Naive thymus-derived CD4-positive, alpha-beta T cell (primary cell): ENCODE data around the gene RNF126. TPM values are rescaled to one million over a fixed set of nuclear protein-coding genes. Genes with fewer than 3 reads are reported as not detected.
"Not testable (repeated sequence)": the region's sequence is repeated elsewhere in the genome, so short reads cannot be mapped to it uniquely, and the experiment has no call there.

Experiments
- ATAC-seq: fragments of 150-1000 bp; cut with Tn5 transposase; 2 replicates; pipeline ENCODE4 v1.10.0; 2021; ENCODE audit warnings: mild to moderate bottlenecking, moderate library complexity
- CTCF ChIA-PET: fragments of 350-600 bp; sonication (Branson Sonifier 250); formaldehyde crosslinking; loops from one replicate; lab custom pipeline; 2021; ENCODE audit warnings: antibody characterized with exemption; lab: Charles Lee
- POLR2A ChIA-PET: fragments of 350-600 bp; sonication (Branson Sonifier 250); formaldehyde crosslinking; loops from one replicate; lab custom pipeline; 2021; ENCODE audit warnings: antibody characterized with exemption, inconsistent platforms; lab: Charles Lee
- DNase-seq, 9 donors: peaks; one replicate each; pipeline versions ENCODE4 v3.0.0 to v3.0.0-alpha.2; 2020 to 2022; ENCODE audit warnings: mixed read lengths in 1 of 9
- H3K27ac ChIP-seq: one replicate; pipeline ENCODE4 v1.7.0; 2013; ENCODE audit warnings: mild to moderate bottlenecking, low read depth, low read length, moderate library complexity
- H3K27me3 ChIP-seq, 2 donors: one replicate each; pipeline ENCODE4 v1.7.0; 2013; ENCODE audit warnings: low read length in 2 of 2, mild to moderate bottlenecking in 2 of 2, moderate library complexity in 2 of 2; ENCODE audit not compliant: control insufficient read depth in 2 of 2, insufficient read depth in 2 of 2
- H3K36me3 ChIP-seq, 3 experiments: 1 replicate in 2 of 3; 2 replicates in 1 of 3; pipeline ENCODE4 v1.7.0; 2013; ENCODE audit warnings: low read length in 3 of 3, mild to moderate bottlenecking in 3 of 3, moderate library complexity in 1 of 3; ENCODE audit not compliant: insufficient read depth in 3 of 3, control insufficient read depth in 2 of 3
- H3K4me1 ChIP-seq, 2 donors: one replicate each; pipeline ENCODE4 v1.7.0; 2013; ENCODE audit warnings: low read length in 2 of 2, mild to moderate bottlenecking in 2 of 2, moderate library complexity in 1 of 2; ENCODE audit not compliant: control insufficient read depth in 2 of 2, insufficient read depth in 2 of 2
- H3K4me3 ChIP-seq: 2 replicates; pipeline ENCODE4 v1.7.0; 2013; ENCODE audit warnings: mild to moderate bottlenecking, low read length
- H3K9me3 ChIP-seq, 3 experiments: 1 replicate in 2 of 3; 2 replicates in 1 of 3; pipeline ENCODE4 v1.7.0; 2013; ENCODE audit warnings: low read length in 3 of 3; ENCODE audit not compliant: control insufficient read depth in 2 of 3
- H3K27ac Mint-ChIP-seq, 9 donors: one replicate each; pipeline ENCODE4 v1.8.0; 2020 to 2022; ENCODE audit warnings: mixed read lengths in 9 of 9, mild to moderate bottlenecking in 8 of 9, moderate library complexity in 5 of 9, inconsistent platforms in 2 of 9
- H3K27me3 Mint-ChIP-seq, 5 donors: one replicate each; pipeline ENCODE4 v1.8.0; 2021 to 2022; ENCODE audit warnings: mixed read lengths in 5 of 5, mild to moderate bottlenecking in 1 of 5
- H3K36me3 Mint-ChIP-seq, 5 donors: one replicate each; pipeline ENCODE4 v1.8.0; 2020 to 2022; ENCODE audit warnings: mixed read lengths in 5 of 5, mild to moderate bottlenecking in 3 of 5, inconsistent platforms in 1 of 5
- H3K4me1 Mint-ChIP-seq, 7 donors: one replicate each; pipeline ENCODE4 v1.8.0; 2020 to 2022; ENCODE audit warnings: mixed read lengths in 7 of 7, mild to moderate bottlenecking in 3 of 7, inconsistent platforms in 1 of 7
- H3K4me3 Mint-ChIP-seq, 10 donors: one replicate each; pipeline ENCODE4 v1.8.0; 2020 to 2022; ENCODE audit warnings: mild to moderate bottlenecking in 10 of 10, mixed read lengths in 10 of 10, moderate library complexity in 6 of 10, inconsistent platforms in 2 of 10
- H3K9me3 Mint-ChIP-seq, 11 donors: one replicate each; pipeline ENCODE4 v1.8.0; 2020 to 2022; ENCODE audit warnings: mixed read lengths in 11 of 11, mild to moderate bottlenecking in 4 of 11, inconsistent platforms in 1 of 11, moderate library complexity in 1 of 11
- intact Hi-C, 2 donors: fragments of 100-400 bp; cut with micrococcal nuclease; formaldehyde crosslinking; loops; one replicate each; pipeline ENCODE4 v1.15.1; 2023
- polyA plus RNA-seq, 2 donors: library from polyadenylated mRNA; unstranded; fragments of 300-500 nt; fragmentation: Illumina TruSeq; gene quantifications; one replicate each; pipeline ENCODE4 v1.2.3, GENCODE V29; 2021
- total RNA-seq, 6 experiments: library from RNA in 5 of 6; stranded (reverse) in 5 of 6; gene quantifications; 1 replicate in 5 of 6; 2 replicates in 1 of 6; pipeline ENCODE4 v1.2.3 and lab custom pipeline; 2021 to 2026

The RNF126 gene
- total and polyA plus RNA-seq, 7 experiments from 2014 or later = 55.3 to 110 (median 96.0) TPM

- intact Hi-C loops, H3K4me3 Mint-ChIP-seq, H3K36me3 ChIP-seq, H3K27ac Mint-ChIP-seq, POLR2A ChIA-PET, H3K9me3 ChIP-seq, H3K36me3 Mint-ChIP-seq, H3K9me3 Mint-ChIP-seq, H3K4me1 ChIP-seq, H3K4me3 ChIP-seq, H3K27ac ChIP-seq, H3K27me3 ChIP-seq, ATAC-seq: not testable (repeated sequence)
- peaks cover 0 to 36% (median 23%) of the 10 kb centered on the region in 5 donors for H3K27me3 Mint-ChIP-seq
- peak in 1 of 9 donors; percentile 5 for DNase-seq
- peaks cover 0 to 12% (median 9%) of the 10 kb centered on the region in 7 donors for H3K4me1 Mint-ChIP-seq
- CTCF ChIA-PET = interaction anchor here (0.8 kb wide), 1 partner anchor 13 kb away, joined by 4 read pairs; no protein-coding TSS in a partner anchor
Measured at GRCh38 chr19:698529-698928, 35.5 kb upstream of the RNF126 start.

DNA sequence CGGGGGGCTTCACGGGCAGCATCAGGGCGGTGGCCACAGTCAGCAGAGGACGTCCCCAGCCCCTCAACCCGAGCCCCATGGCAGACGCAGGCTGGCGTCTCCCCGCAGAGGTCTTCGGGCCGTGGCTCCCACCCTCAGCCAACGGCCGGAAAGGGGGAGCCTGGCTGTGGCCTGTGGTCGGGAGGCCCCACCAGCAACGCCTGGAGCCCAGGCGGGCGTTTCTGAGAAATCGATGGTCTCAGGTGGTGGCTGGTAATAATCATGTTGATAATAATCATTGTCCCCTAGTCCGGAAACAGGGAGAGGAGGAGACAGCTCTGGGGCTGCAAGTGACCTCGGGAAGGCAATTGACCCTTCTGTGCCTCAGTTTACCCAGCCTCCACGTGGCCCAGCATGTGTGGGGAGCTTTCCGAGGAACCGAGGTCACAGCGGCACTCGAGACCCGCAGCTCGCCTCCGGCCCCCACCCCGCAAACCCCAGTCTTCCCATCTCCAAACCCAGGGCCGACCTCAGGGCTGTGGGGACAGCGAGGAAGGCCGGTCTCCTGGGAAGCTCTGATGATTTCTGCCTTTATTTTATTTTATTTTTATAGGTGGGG is 32.4 kb upstream of the RNF126 start, which contains the start of gene PRSS57:
TSS of gene PRSS57 (minus strand) at position 101 of the 598 bp plus-strand sequence. CDS start at position 79, 22 bp downstream.
- ChIA-PET POLR2A (no interaction called here), CTCF (interaction anchor here (1.2 kb wide), 1 partner anchor 16 kb away, joined by 3 read pairs; no protein-coding TSS in a partner anchor)
- Histone ChIP-seq H3K4me1 (no peaks in the 10 kb centered on the region), H3K4me3 (no peak within 1 kb of the TSS), H3K27ac (no peak within 1 kb of the TSS), H3K27me3 (peaks cover 0 to 2% of the 10 kb centered on the region in 2 donors), H3K36me3 (no peaks in the 10 kb centered on the region), H3K9me3 (no peaks in the 10 kb centered on the region)
- H3K9me3 Mint-ChIP-seq = no peaks in the 10 kb centered on the region
- no peak within 1 kb of the TSS for H3K27ac Mint-ChIP-seq
- H3K4me3 Mint-ChIP-seq = peak within 1 kb of the TSS in 3 of 10 donors; percentile 16 to 63 (median 45)
- peak; percentile 10 for ATAC-seq
- H3K4me1 Mint-ChIP-seq = peaks cover 0 to 1% (median 0%) of the 10 kb centered on the region in 7 donors
- no peaks in the 10 kb centered on the region for H3K36me3 Mint-ChIP-seq
- H3K27me3 Mint-ChIP-seq = peaks cover 0 to 24% (median 15%) of the 10 kb centered on the region in 5 donors
- intact Hi-C loops = no loop called here
- DNase-seq = no peak

DNA sequence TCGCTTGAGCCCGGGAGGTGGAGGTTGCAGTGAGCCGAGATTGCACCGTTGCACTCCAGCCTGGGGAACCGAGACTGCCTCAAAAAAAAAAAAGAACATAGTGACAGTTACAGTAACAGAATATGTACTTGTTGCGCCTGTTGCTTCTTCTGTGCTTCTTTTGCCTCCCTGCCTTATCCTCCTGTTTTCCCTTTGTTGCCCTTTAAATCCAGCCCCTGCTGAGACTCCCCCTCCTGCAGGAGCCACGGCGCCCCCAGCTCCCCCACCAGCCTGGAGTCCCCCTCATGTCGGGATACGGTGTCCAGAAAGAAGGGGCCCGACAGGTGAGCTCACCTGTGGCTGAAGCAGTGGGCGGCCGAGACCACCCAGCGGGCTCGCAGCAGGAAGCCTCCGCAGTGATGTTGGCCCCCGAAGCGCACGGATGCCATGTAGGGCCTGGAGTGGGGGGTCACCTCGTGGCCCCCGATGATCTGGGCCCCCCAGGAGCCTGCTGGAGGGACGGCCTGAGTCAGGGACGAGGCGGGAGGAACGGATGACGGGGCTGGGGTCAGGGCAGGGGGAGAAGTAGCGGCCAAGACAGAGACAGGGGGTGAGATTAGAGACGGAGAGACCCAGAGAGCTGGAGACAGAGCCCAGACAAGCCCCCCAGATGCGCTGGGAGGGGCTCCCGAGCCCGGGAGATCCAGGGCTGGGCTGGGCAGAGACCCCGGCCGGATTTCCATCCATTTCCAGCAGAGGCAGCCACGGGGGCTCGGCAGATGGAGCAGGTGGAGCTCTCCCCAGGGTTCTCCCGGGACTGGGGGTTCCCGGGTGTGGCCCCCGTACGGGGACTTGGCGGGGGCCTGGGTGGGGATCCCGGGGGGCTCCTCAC is 31.7 kb upstream of the RNF126 start:
- no peak overlapping the region for H3K4me3 ChIP-seq
- Mint-ChIP-seq H3K9me3 (no peaks in the 10 kb centered on the region), H3K4me3 (peak overlapping the region in 3 of 10 donors; percentile 16 to 63 (median 45)), H3K4me1 (peaks cover 0 to 3% (median 0%) of the 10 kb centered on the region in 7 donors), H3K27ac (no peak overlapping the region), H3K27me3 (peaks cover 0 to 24% (median 15%) of the 10 kb centered on the region in 5 donors), H3K36me3 (no peaks in the 10 kb centered on the region)
- ChIA-PET CTCF (interaction anchor here (1.2 kb wide), 1 partner anchor 16 kb away, joined by 3 read pairs; no protein-coding TSS in a partner anchor), POLR2A (no interaction called here)
- intact Hi-C loops = no loop called here
- H3K4me1 ChIP-seq = no peaks in the 10 kb centered on the region
- no peak overlapping the region for H3K27ac ChIP-seq
- peak; percentile 12 for ATAC-seq
- no peak for DNase-seq
- H3K27me3 ChIP-seq = peaks cover 0 to 2% of the 10 kb centered on the region in 2 donors
- H3K9me3 ChIP-seq = no peaks in the 10 kb centered on the region
- H3K36me3 ChIP-seq = no peaks in the 10 kb centered on the region

GRCh38 chr19:690203-690602 is 27.2 kb upstream of the RNF126 start:
- ChIA-PET POLR2A (no interaction called here), CTCF (no interaction called here)
- no peaks in the 10 kb centered on the region for H3K9me3 ChIP-seq
- Mint-ChIP-seq H3K27me3 (peaks cover 0 to 6% (median 4%) of the 10 kb centered on the region in 5 donors), H3K4me1 (peaks cover 0 to 1% (median 0%) of the 10 kb centered on the region in 7 donors), H3K9me3 (no peaks in the 10 kb centered on the region), H3K27ac (no peak overlapping the region), H3K36me3 (no peaks in the 10 kb centered on the region), H3K4me3 (no peak overlapping the region)
- H3K27ac ChIP-seq = no peak overlapping the region
- H3K4me3 ChIP-seq = no peak overlapping the region
- H3K4me1 ChIP-seq = no peaks in the 10 kb centered on the region
- intact Hi-C loops = no loop called here
- no peak for ATAC-seq
- H3K27me3 ChIP-seq = no peaks in the 10 kb centered on the region
- no peaks in the 10 kb centered on the region for H3K36me3 ChIP-seq
- no peak for DNase-seq

GRCh38 chr19:688992-689391 is 26.0 kb upstream of the RNF126 start:
- no peak overlapping the region for H3K4me3 ChIP-seq
- no peak overlapping the region for H3K4me3 Mint-ChIP-seq
- no peaks in the 10 kb centered on the region for H3K36me3 ChIP-seq
- H3K27me3 Mint-ChIP-seq = no peaks in the 10 kb centered on the region
- H3K9me3 Mint-ChIP-seq = no peaks in the 10 kb centered on the region
- DNase-seq = no peak
- no peak overlapping the region for H3K27ac Mint-ChIP-seq
- H3K36me3 Mint-ChIP-seq = no peaks in the 10 kb centered on the region
- no peak overlapping the region for H3K27ac ChIP-seq
- peaks cover 0 to 1% (median 0%) of the 10 kb centered on the region in 7 donors for H3K4me1 Mint-ChIP-seq
- no peak for ATAC-seq
- POLR2A ChIA-PET = no interaction called here
- intact Hi-C loops = no loop called here
- H3K4me1 ChIP-seq = no peaks in the 10 kb centered on the region
- CTCF ChIA-PET = interaction anchor here (0.6 kb wide), 1 partner anchor 81 kb away, joined by 3 read pairs; no protein-coding TSS in a partner anchor
- no peaks in the 10 kb centered on the region for H3K27me3 ChIP-seq
- H3K9me3 ChIP-seq = no peaks in the 10 kb centered on the region

DNA sequence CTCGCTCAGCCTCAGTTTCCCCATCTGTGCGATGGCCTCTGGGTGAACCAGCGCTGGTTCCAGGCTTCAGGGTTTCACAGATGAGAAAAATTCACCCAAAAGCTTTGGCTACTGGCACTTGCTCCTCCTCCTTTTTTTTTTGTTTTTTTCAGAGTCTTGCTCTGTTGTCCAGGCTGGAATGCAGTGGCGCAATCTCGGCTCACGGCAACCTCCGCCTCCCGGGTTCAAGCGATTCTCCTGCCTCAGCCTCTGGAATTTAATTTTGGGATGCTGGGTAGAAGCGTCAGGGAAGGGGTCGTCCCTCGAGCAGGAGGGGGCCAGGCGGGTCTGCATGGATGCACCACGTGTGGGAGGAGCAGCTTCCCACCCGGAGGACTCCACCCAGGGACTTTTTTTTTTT is 25.2 kb upstream of the RNF126 start:
- intact Hi-C loops = no loop called here
- POLR2A ChIA-PET = no interaction called here
- H3K9me3 Mint-ChIP-seq = no peaks in the 10 kb centered on the region
- H3K4me3 Mint-ChIP-seq = no peak overlapping the region
- H3K27ac Mint-ChIP-seq = peak overlapping the region in 1 of 9 donors; percentile 79
- Histone ChIP-seq H3K36me3 (no peaks in the 10 kb centered on the region), H3K4me3 (no peak overlapping the region), H3K9me3 (no peaks in the 10 kb centered on the region), H3K4me1 (no peaks in the 10 kb centered on the region), H3K27me3 (no peaks in the 10 kb centered on the region), H3K27ac (no peak overlapping the region)
- DNase-seq (no peak), ATAC-seq (no peak)
- H3K27me3 Mint-ChIP-seq = no peaks in the 10 kb centered on the region
- no peaks in the 10 kb centered on the region for H3K36me3 Mint-ChIP-seq
- H3K4me1 Mint-ChIP-seq = peaks cover 0 to 1% (median 0%) of the 10 kb centered on the region in 7 donors
- CTCF ChIA-PET = interaction anchor here (0.6 kb wide), 1 partner anchor 23 kb away, joined by 4 read pairs; no protein-coding TSS in a partner anchor
